Ascending aorta (tissue), 2 donors: ENCODE measurements around the gene CDCP1. TPM values are rescaled to one million over a fixed set of nuclear protein-coding genes. Genes with fewer than 3 reads are reported as not detected.

Experiments used
- DNase-seq, 2 donors: peaks; one replicate each; pipeline ENCODE4 v3.0.0-alpha.2; 2019; ENCODE audit warnings: low spot score in 2 of 2
- H3K27ac ChIP-seq, 2 donors: fragments of 200-600 bp; sonication (generic); one replicate each; pipeline ENCODE4 v1.5.1; 2016 to 2017; ENCODE audit warnings: mild to moderate bottlenecking in 1 of 2
- H3K27me3 ChIP-seq: fragments of 200-600 bp; sonication (generic); one replicate; pipeline ENCODE4 v1.5.1; 2017
- H3K36me3 ChIP-seq, 2 donors: fragments of 200-600 bp; sonication (generic); one replicate each; pipeline ENCODE4 v1.5.1; 2016
- H3K4me1 ChIP-seq, 2 donors: fragments of 200-600 bp; sonication (generic); one replicate each; pipeline ENCODE4 v1.5.1; 2016 to 2017; ENCODE audit warnings: mild to moderate bottlenecking in 1 of 2
- H3K4me3 ChIP-seq, 2 donors: fragments of 200-600 bp; sonication (generic); one replicate each; pipeline ENCODE4 v1.5.1; 2016 to 2017; ENCODE audit warnings: mild to moderate bottlenecking in 1 of 2
- H3K9me3 ChIP-seq, 2 donors: fragments of 200-600 bp; sonication (generic); one replicate each; pipeline ENCODE4 v1.5.1; 2016
- CTCF ChIP-seq, 3 experiments: fragments of 200-600 bp in 2 of 3; fragments of 450-650 bp in 1 of 3; sonication (generic) in 2 of 3; IDR thresholded peaks; one replicate each; pipeline ENCODE4 v1.5.1; 2016 to 2019; ENCODE audit warnings: antibody characterized with exemption in 3 of 3, mild to moderate bottlenecking in 1 of 3, moderate library complexity in 1 of 3
- intact Hi-C: fragments of 100-400 bp; cut with DNase I; formaldehyde crosslinking; loops from one replicate; pipeline ENCODE4 v1.15.1; 2023
- total RNA-seq: library from RNA; depleted of rRNA; stranded (reverse); fragments of >200 nt; gene quantifications from one replicate; pipeline ENCODE4 v1.1.0, GENCODE V29; 2016

The CDCP1 gene
- total RNA-seq, 1 donor from 2014 or later = 3.0 TPM

GRCh38 chr3:45103753-45104714 lies 42.1 kb downstream of the CDCP1 start:
- no peak overlapping the region for H3K27ac ChIP-seq
- no peak for TF ChIP-seq CTCF (IDR thresholded peaks at IDR 0.05)

DNA sequence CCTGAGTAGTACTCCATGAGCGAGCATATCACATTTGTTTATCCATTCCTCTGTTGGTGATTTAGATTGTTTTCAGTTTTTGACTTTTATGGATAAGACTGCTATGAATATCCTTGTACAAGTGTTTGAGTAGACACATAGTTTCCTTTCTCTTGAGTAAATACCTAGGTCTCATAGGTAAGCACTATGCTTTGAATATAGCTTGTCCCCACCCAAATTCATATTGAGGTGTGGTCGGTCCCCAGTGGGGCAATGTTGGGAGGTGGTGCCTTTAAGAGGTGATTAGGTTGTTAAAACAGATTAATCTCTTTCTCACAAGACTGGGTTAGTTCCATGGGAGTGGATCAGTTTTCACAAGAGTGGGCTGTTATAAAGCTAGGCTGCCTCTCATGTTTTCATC lies 42.8 kb downstream of the CDCP1 start:
- TF ChIP-seq CTCF (IDR thresholded peaks at IDR 0.05) = no peak
- no peak for DNase-seq
- Histone ChIP-seq H3K27ac (no peak overlapping the region), H3K36me3 (no peaks in the 10 kb centered on the region), H3K27me3 (no peaks in the 10 kb centered on the region), H3K4me1 (no peaks in the 10 kb centered on the region), H3K9me3 (no peaks in the 10 kb centered on the region), H3K4me3 (no peak overlapping the region)
- intact Hi-C loops = no loop called here

More at GRCh38 chr3:45103753-45104714, 42.1 kb downstream of the CDCP1 start:
- intact Hi-C loops = no loop called here
- Histone ChIP-seq H3K4me1 (no peaks in the 10 kb centered on the region), H3K9me3 (no peaks in the 10 kb centered on the region), H3K4me3 (no peak overlapping the region), H3K27me3 (no peaks in the 10 kb centered on the region), H3K36me3 (no peaks in the 10 kb centered on the region)
- DNase-seq = no peak

DNA sequence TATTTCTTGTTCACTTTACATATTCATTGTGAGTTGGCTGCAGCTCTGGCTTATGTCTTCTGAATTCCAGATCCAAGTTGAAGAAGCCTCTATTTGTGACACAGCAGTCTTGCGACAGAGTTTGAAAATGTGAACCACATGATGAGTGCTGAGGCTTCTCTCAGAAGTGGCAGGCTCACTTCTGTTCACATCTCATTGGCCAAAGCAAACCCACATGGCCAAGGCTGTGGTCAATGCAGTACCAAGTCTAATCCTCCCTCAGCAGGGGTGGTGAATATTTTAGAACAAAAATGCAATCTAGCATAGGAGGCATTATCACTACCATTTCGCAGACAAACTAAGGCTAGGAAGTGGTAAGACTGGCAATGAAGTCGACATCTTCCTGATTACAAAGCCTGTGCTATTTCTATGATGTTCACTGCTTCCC lies 45.2 kb downstream of the CDCP1 start:
- no peak overlapping the region for H3K27ac ChIP-seq
- intact Hi-C loops = no loop called here

DNA sequence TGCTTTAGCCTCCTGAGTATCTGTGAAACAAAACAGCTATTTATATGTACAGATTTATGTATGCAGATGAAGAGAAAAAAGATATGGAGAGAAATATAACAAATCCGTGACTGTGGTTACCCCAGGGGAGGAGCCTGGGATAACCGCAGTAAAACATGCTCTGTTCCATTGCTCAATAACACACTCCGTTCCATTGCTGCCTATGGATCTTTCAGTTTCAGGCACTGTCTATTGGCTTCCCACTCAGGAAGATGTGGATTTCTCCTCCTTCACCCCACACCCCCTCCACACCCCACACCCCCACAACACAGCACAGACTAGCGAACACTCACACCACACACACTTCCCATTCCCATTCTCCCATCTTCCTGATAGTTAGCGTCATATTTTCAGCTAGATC lies 47.9 kb downstream of the CDCP1 start:
- H3K4me3 ChIP-seq = no peak overlapping the region
- no peaks in the 10 kb centered on the region for H3K9me3 ChIP-seq
- intact Hi-C loops = no loop called here
- no peak for TF ChIP-seq CTCF (IDR thresholded peaks at IDR 0.05)
- no peaks in the 10 kb centered on the region for H3K36me3 ChIP-seq
- H3K4me1 ChIP-seq = no peaks in the 10 kb centered on the region
- no peaks in the 10 kb centered on the region for H3K27me3 ChIP-seq
- no peak for DNase-seq
- H3K27ac ChIP-seq = no peak overlapping the region

More for the DNA sequence above, 45.2 kb downstream of the CDCP1 start:
- no peak overlapping the region for H3K4me3 ChIP-seq
- no peaks in the 10 kb centered on the region for H3K36me3 ChIP-seq
- H3K4me1 ChIP-seq = no peaks in the 10 kb centered on the region
- no peaks in the 10 kb centered on the region for H3K27me3 ChIP-seq
- no peak for DNase-seq
- no peak for TF ChIP-seq CTCF (IDR thresholded peaks at IDR 0.05)
- no peaks in the 10 kb centered on the region for H3K9me3 ChIP-seq

DNA sequence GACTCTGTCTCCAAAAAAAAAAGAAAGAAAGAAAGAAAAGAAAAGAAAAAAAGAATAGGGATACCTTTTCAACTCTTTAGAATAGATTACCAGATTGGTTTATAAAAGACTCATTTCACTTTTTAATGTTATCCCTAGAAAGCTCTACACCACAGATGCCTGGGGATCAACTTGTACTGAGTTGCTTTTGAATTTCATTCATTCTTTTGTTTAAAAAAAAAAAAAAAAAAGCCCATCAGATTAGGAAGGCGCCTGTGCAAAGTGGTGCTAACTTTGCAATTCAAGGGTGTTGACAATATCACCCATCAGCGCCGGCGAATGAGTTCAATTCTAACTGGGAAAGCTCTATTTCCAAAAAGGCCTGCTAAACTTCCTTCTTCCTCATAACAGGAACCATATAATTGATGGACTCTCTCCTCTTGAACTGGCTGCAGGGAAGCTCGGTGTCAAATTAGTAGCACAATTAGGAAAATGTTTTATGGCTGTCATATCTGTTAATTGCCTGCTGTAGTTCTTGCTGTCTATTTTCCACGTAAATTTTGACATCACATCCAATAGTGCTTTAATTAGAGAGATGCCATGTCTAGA lies 48.8 kb downstream of the CDCP1 start:
- no peak overlapping the region for H3K27ac ChIP-seq
- H3K36me3 ChIP-seq = no peaks in the 10 kb centered on the region
- DNase-seq = no peak
- intact Hi-C loops = no loop called here
- TF ChIP-seq CTCF (IDR thresholded peaks at IDR 0.05) = no peak
- H3K4me1 ChIP-seq = no peaks in the 10 kb centered on the region
- H3K4me3 ChIP-seq = no peak overlapping the region
- no peaks in the 10 kb centered on the region for H3K27me3 ChIP-seq
- no peaks in the 10 kb centered on the region for H3K9me3 ChIP-seq
